ENCODE data around the gene GPANK1.

GPANK1 gene

DNA sequence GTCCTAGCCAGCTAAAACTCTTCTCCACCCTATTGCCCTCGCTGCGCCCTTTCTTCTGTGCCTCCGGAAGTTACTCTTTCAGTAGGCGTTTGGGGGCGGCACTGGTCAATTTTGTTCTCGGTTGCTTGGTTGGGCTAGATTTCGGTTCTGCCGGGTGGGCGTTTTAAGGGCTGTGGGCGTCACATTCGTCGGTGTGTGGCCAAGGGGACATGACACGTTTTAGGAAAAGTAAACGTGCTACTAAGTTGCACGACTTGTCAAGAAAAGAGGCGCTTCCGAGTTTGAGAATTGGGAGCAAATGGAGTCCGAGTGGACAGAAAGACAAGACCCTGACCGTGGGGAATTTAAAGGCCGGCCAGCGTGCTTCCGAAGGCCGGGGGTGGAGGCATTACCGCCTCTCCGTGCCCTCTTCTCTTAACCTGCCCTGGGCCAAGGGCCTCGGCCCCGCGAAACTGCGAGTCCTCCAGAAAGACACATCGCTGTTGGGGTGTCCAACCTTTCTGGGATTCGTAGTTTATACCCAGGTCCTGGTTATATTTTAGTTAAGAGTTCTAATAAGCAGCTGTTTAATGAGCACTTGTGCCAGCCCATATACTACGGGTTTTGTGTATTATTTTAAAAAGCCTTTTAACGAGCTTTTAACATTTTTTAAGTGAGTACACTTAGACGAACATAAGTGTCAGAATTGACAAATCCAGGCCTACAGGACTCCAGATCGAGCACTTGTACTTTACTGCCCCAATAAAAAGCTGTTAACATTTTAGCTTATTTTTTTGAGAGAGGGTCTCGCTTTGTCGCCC lies 11.7 kb downstream of the GPANK1 start:
- DNase-seq (ENCODE audit: low read depth), result no peak
- TF ChIP-seq CTCF (IDR thresholded peaks at IDR 0.05; ENCODE audit: low read depth, low read length, missing control alignments), result no peak
- in situ Hi-C loops (cut with HindIII; ENCODE audit: low sequenced_read_pairs), result no loop called here

GRCh38 chr6:31651602-31652191 lies 13.1 kb downstream of the GPANK1 start:
- in situ Hi-C loops (cut with HindIII; ENCODE audit: low sequenced_read_pairs), result no loop called here
- TF ChIP-seq CTCF (IDR thresholded peaks at IDR 0.05; ENCODE audit: low read depth, low read length, missing control alignments), result no peak
- peak overlapping the region; percentile 81 for H3K4me3 ChIP-seq (ENCODE audit: low read depth, low read length)
- DNase-seq (ENCODE audit: low read depth), result no peak

More for the DNA sequence above, 11.7 kb downstream of the GPANK1 start:
- peak overlapping the region; percentile 81 for H3K4me3 ChIP-seq (ENCODE audit: low read depth, low read length)

- no peak for TF ChIP-seq CTCF (IDR thresholded peaks at IDR 0.05; ENCODE audit: low read depth, low read length, missing control alignments)
- in situ Hi-C loops (cut with HindIII; ENCODE audit: low sequenced_read_pairs), result no loop called here
- no peak for DNase-seq (ENCODE audit: low read depth)
- H3K4me3 ChIP-seq (ENCODE audit: low read depth, low read length), result no peak overlapping the region
Measured at GRCh38 chr6:31645325-31645724, 19.5 kb downstream of the GPANK1 start.

- no peak for TF ChIP-seq CTCF (IDR thresholded peaks at IDR 0.05; ENCODE audit: low read depth, low read length, missing control alignments)
- DNase-seq (ENCODE audit: low read depth), result no peak
- no peak overlapping the region for H3K4me3 ChIP-seq (ENCODE audit: low read depth, low read length)
- in situ Hi-C loops (cut with HindIII; ENCODE audit: low sequenced_read_pairs), result no loop called here
Measured at GRCh38 chr6:31643818-31644454, 20.9 kb downstream of the GPANK1 start.

DNA sequence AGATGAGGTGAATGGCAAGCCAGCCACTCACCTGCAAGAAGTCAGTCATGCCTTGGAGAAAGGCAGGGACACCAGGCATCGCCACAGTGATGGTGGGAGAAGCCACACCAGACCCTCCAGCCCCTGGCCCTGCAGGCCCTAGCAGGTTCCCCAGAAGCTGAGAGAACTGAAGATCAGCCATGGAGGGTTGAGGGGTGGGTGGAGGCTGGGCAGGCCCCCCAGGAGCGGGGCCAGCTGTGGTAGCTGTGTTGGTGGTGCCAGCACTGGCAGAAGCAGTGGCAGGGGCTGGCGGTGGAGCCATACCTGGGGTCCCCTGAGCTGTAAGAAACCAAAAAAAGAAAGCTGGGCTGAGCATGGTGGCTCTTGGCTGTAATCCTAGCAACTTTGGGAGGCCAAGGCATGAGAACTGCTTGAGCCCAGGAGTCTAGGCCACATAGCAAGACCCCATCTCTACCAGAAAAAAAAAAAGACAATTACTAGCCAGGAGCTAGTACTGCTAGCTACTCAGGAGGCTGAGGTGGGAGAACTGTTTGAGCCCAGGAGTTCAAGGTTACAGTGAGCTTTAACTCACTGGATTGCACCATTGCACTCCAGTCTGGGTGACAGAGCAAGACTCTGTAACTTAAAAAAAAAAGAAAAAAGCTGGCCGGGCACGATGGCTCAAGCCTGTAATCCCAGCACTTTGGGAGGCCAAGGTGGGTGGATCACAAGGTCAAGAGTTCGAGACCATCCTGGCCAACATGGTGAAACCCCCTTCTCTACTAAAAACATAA lies 21.8 kb downstream of the GPANK1 start:
- in situ Hi-C loops (cut with HindIII; ENCODE audit: low sequenced_read_pairs), result no loop called here
- DNase-seq (ENCODE audit: low read depth), result no peak
- TF ChIP-seq CTCF (IDR thresholded peaks at IDR 0.05; ENCODE audit: low read depth, low read length, missing control alignments), result no peak
- no peak overlapping the region for H3K4me3 ChIP-seq (ENCODE audit: low read depth, low read length)

GRCh38 chr6:31641370-31641769 lies 23.4 kb downstream of the GPANK1 start:
- no peak overlapping the region for H3K4me3 ChIP-seq (ENCODE audit: low read depth, low read length)
- in situ Hi-C loops (cut with HindIII; ENCODE audit: low sequenced_read_pairs), result no loop called here
- no peak for DNase-seq (ENCODE audit: low read depth)
- no peak for TF ChIP-seq CTCF (IDR thresholded peaks at IDR 0.05; ENCODE audit: low read depth, low read length, missing control alignments)

Data from astrocyte of the cerebellum (primary cell).